Midbrain (tissue), 1 donor: ENCODE data around the gene TSPAN10.
"Not testable (repeated sequence)": the region's sequence is repeated elsewhere in the genome, so short reads cannot be mapped to it uniquely, and the experiment has no call there.

Source experiments
- DNase-seq: peaks from one replicate; lab custom pipeline; 2025; lab: John Stamatoyannopoulos, UW

Gene TSPAN10

GRCh38 chr17:81636505-81637288, at the start of gene TSPAN10, which contains the start of gene NPLOC4:
TSS of gene TSPAN10 (plus strand) at chr17:81637196. CDS start at chr17:81642413, 5,217 bp downstream.
TSS of gene NPLOC4 (minus strand) at chr17:81637112. CDS start at chr17:81636930, 182 bp downstream.
- peak; percentile 88 for DNase-seq

GRCh38 chr17:81589612-81590011, 47.4 kb upstream of the TSPAN10 start:
- no peak for DNase-seq

- DNase-seq = no peak
Observed at GRCh38 chr17:81590121-81590520, 46.9 kb upstream of the TSPAN10 start.

GRCh38 chr17:81591971-81592370, 45.0 kb upstream of the TSPAN10 start:
- no peak for DNase-seq

GRCh38 chr17:81593105-81593871, 43.7 kb upstream of the TSPAN10 start:
- DNase-seq = no peak

- DNase-seq = no peak
Observed at GRCh38 chr17:81599719-81600486, 37.1 kb upstream of the TSPAN10 start.

- peak; percentile 70 for DNase-seq
Observed at GRCh38 chr17:81601525-81602120, 35.4 kb upstream of the TSPAN10 start.

GRCh38 chr17:81603846-81604610, 33.0 kb upstream of the TSPAN10 start:
- no peak for DNase-seq

GRCh38 chr17:81607431-81607830, 29.6 kb upstream of the TSPAN10 start:
- DNase-seq = no peak

- DNase-seq = no peak
Observed at GRCh38 chr17:81608082-81608481, 28.9 kb upstream of the TSPAN10 start.

- DNase-seq = no peak
Observed at GRCh38 chr17:81608605-81609004, 28.4 kb upstream of the TSPAN10 start.

- DNase-seq = no peak
Observed at GRCh38 chr17:81609541-81610311, 27.3 kb upstream of the TSPAN10 start.

- DNase-seq = no peak
Observed at GRCh38 chr17:81612172-81612970, 24.6 kb upstream of the TSPAN10 start.

- no peak for DNase-seq
Observed at GRCh38 chr17:81615401-81615930, 21.5 kb upstream of the TSPAN10 start.

GRCh38 chr17:81616877-81617276, 20.1 kb upstream of the TSPAN10 start:
- DNase-seq = no peak

GRCh38 chr17:81618307-81618706, 18.7 kb upstream of the TSPAN10 start:
- DNase-seq = not testable (repeated sequence)

GRCh38 chr17:81621494-81622130, 15.4 kb upstream of the TSPAN10 start:
- no peak for DNase-seq

GRCh38 chr17:81630274-81630673, 6.7 kb upstream of the TSPAN10 start:
- no peak for DNase-seq

- DNase-seq = no peak
Observed at GRCh38 chr17:81631482-81631881, 5.5 kb upstream of the TSPAN10 start.
